Measurements from ENCODE around the gene AATF. TPM values are rescaled to one million over a fixed set of nuclear protein-coding genes. Genes with fewer than 3 reads are reported as not detected.

Gene AATF
- total and polyA plus RNA-seq, 2 of the 8 experiments (the other 6 are each of a cell fraction or from before 2014, with no cell fraction given), result 20.1 to 62.8 TPM

GRCh38 chr17:36926701-36927100 lies 22.1 kb upstream of the AATF start (continued):
- TF ChIP-seq ATF2 (IDR thresholded peaks at IDR 0.05; ENCODE audit: low read length) (no peak), KDM4A (IDR thresholded peaks at IDR 0.05; ENCODE audit: low read depth, low read length, severe bottlenecking) (no peak), USF2 (IDR thresholded peaks at IDR 0.05; ENCODE audit: low read length) (no peak), NANOG (IDR thresholded peaks at IDR 0.05; ENCODE audit: insufficient read depth, low read depth, low read length, poor library complexity, severe bottlenecking) (no peak)

Data from H1 (cell line).